Natural killer cell (primary cell): ENCODE results near the gene ANXA2. TPM values are rescaled to one million over a fixed set of nuclear protein-coding genes. Genes with fewer than 3 reads are reported as not detected.
A peak's percentile ranks its signal among the peaks of the same experiment; 100 is the strongest.
"Not testable (repeated sequence)": the region's sequence is repeated elsewhere in the genome, so short reads cannot be mapped to it uniquely, and the experiment has no call there.

Experiments used
- ATAC-seq, 3 donors: fragments of 150-1000 bp in 2 of 3; fragments of 200-7000 bp in 1 of 3; cut with Tn5 transposase; 1 replicate in 1 of 3; 2 replicates in 2 of 3; pipeline ENCODE4 v1.10.0; 2021; ENCODE audit warnings: mild to moderate bottlenecking in 2 of 3, moderate library complexity in 2 of 3
- DNase-seq, 2 donors: peaks; one replicate each; pipeline versions ENCODE4 v3.0.0 to v3.0.0-alpha.2; 2013 to 2021; ENCODE audit warnings: mixed read lengths in 1 of 2
- H3K27ac ChIP-seq: one replicate; pipeline ENCODE4 v1.5.1; 2013; ENCODE audit warnings: mild to moderate bottlenecking, low read length
- H3K27me3 ChIP-seq: one replicate; pipeline ENCODE4 v1.6.1; 2013; ENCODE audit warnings: low read length; ENCODE audit not compliant: control insufficient read depth, insufficient read depth
- H3K36me3 ChIP-seq: one replicate; pipeline ENCODE4 v1.6.1; 2013; ENCODE audit warnings: low read length; ENCODE audit not compliant: control insufficient read depth, insufficient read depth
- H3K4me1 ChIP-seq: one replicate; pipeline ENCODE4 v1.6.1; 2013; ENCODE audit warnings: low read length; ENCODE audit not compliant: control insufficient read depth, insufficient read depth
- H3K4me3 ChIP-seq: one replicate; pipeline ENCODE4 v1.5.1; 2013; ENCODE audit warnings: low read length
- H3K9me3 ChIP-seq: one replicate; pipeline ENCODE4 v1.6.1; 2013; ENCODE audit warnings: low read length; ENCODE audit not compliant: control insufficient read depth, insufficient read depth
- H3K27ac Mint-ChIP-seq, 2 donors: one replicate each; pipeline ENCODE4 v1.8.0; 2022; ENCODE audit warnings: mild to moderate bottlenecking in 2 of 2, mixed read lengths in 2 of 2, moderate library complexity in 1 of 2
- H3K27me3 Mint-ChIP-seq, 2 donors: one replicate each; pipeline ENCODE4 v1.8.0; 2022; ENCODE audit warnings: low read depth in 2 of 2, mixed read lengths in 2 of 2
- H3K36me3 Mint-ChIP-seq: one replicate; pipeline ENCODE4 v1.8.0; 2022; ENCODE audit warnings: mixed read lengths
- H3K4me1 Mint-ChIP-seq, 2 donors: one replicate each; pipeline ENCODE4 v1.8.0; 2022; ENCODE audit warnings: mixed read lengths in 2 of 2
- H3K4me3 Mint-ChIP-seq: one replicate; pipeline ENCODE4 v1.8.0; 2022; ENCODE audit warnings: mild to moderate bottlenecking, moderate library complexity, mixed read lengths
- H3K9me3 Mint-ChIP-seq, 2 donors: one replicate each; pipeline ENCODE4 v1.8.0; 2022; ENCODE audit warnings: mixed read lengths in 2 of 2
- CTCF ChIP-seq: fragments of 200-600 bp; IDR thresholded peaks from one replicate; pipeline ENCODE4 v1.8.0; 2022; ENCODE audit warnings: antibody characterized with exemption
- WGBS: methylation state at CpG from one replicate; pipeline ENCODE4 v1.1.7; 2013; ENCODE audit warnings: missing lambda C conversion rate; ENCODE audit not compliant: insufficient coverage; 5-methylcytosine and 5-hydroxymethylcytosine counted together
- intact Hi-C: fragments of 100-400 bp; cut with micrococcal nuclease; formaldehyde crosslinking; loops from one replicate; pipeline ENCODE4 v1.14.2; 2022
- total RNA-seq, 4 donors: library from RNA; stranded (reverse); fragments of 120-200 nt in 1 of 4; gene quantifications; one replicate each; pipeline versions ENCODE4 v1.2.3 to v1.2.4, GENCODE V29; 2013 to 2022

The ANXA2 gene
- total RNA-seq, 3 donors from 2014 or later (not counting 1 experiment from before 2014, with no cell fraction given) = 132 to 230 (median 155) TPM

DNA sequence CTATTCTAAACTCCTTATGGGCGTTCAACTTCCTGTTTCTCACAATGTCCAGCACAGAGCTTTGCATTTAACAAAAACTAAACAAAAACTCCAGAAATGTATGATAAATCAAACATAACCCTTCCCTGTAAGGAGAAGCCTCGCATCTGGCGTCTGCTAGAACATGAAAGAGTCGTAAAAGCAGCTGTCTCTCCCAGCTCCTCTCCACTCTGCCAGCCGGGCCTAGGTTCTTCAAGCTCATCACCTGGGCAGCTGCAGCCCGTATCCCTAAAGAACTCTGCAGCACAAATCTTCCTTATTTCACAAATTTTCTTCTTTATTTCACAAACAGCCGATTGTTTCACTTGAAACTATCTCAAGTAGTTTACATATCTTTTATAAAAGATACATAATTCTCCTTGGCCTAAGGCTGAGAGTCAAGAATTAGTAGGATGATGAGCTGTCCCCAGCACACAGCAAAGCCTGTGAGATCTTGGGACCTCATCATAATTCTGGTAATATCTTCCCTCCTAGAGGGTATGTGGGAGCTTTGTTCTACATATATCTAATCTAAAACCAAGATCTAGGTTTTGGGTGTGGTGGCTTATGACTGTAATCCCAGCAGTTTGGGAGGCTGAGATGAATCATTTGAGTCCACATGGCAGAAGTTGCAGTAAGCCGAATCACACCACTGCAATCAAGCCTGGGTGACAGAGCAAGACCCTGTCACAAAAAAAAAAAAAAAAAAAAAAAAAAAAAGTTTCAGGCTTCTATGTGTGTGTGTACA lies 35.3 kb downstream of the ANXA2 start:
- H3K36me3 ChIP-seq = peaks cover 41% of the 10 kb centered on the region
- H3K4me1 ChIP-seq = no peaks in the 10 kb centered on the region
- H3K4me3 ChIP-seq = no peak overlapping the region
- no peaks in the 10 kb centered on the region for H3K36me3 Mint-ChIP-seq
- TF ChIP-seq CTCF = no peak
- H3K9me3 Mint-ChIP-seq = no peaks in the 10 kb centered on the region
- WGBS = 72% methylated on average over 6 of the region's 8 CpGs
- H3K9me3 ChIP-seq = no peaks in the 10 kb centered on the region
- no peak overlapping the region for H3K27ac ChIP-seq
- no peaks in the 10 kb centered on the region for H3K27me3 Mint-ChIP-seq
- no peak for ATAC-seq
- H3K4me1 Mint-ChIP-seq = peaks cover 11 to 15% of the 10 kb centered on the region in 2 donors
- no peaks in the 10 kb centered on the region for H3K27me3 ChIP-seq
- H3K27ac Mint-ChIP-seq = peak overlapping the region; percentile 0 to 26
- H3K4me3 Mint-ChIP-seq = no peak overlapping the region
- DNase-seq = peak in 1 of 2 donors; percentile 8
- intact Hi-C loops = no loop called here

DNA sequence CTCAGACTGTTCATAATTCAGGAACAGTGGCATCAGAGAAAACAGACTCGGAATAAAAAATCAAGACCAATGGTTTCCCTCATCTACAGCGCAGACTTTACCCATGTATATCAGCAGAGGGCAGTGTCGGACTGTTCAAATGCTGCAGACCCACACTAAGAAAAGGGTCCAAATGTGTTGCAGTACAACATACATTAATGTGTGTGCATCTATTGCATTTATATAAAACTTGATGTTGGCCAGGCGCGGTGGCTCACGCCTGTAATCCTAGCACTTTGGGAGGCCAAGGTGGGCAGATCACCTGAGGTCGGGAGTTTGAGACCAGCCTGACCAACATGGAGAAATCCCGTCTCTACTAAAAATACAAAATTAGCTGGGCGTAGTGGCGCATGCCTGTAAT lies 38.0 kb downstream of the ANXA2 start:
- H3K9me3 Mint-ChIP-seq, H3K27me3 ChIP-seq, H3K4me1 ChIP-seq, H3K4me3 Mint-ChIP-seq, H3K27ac ChIP-seq, H3K27me3 Mint-ChIP-seq, H3K9me3 ChIP-seq, H3K27ac Mint-ChIP-seq, H3K4me3 ChIP-seq, H3K36me3 Mint-ChIP-seq: not testable (repeated sequence)
- ATAC-seq = peak; percentile 67 to 84 (median 84)
- DNase-seq = peak; percentile 20 to 83
- intact Hi-C loops = loop anchor here (1.0 to 5.0 kb wide), 3 partner anchors 85 to 558 kb away; no protein-coding TSS in a partner anchor
- WGBS = 57% methylated on average over 10 of the region's 10 CpGs
- peaks cover 66% of the 10 kb centered on the region for H3K36me3 ChIP-seq
- TF ChIP-seq CTCF = peak; percentile 72
- H3K4me1 Mint-ChIP-seq = peaks cover 11 to 15% of the 10 kb centered on the region in 2 donors

DNA sequence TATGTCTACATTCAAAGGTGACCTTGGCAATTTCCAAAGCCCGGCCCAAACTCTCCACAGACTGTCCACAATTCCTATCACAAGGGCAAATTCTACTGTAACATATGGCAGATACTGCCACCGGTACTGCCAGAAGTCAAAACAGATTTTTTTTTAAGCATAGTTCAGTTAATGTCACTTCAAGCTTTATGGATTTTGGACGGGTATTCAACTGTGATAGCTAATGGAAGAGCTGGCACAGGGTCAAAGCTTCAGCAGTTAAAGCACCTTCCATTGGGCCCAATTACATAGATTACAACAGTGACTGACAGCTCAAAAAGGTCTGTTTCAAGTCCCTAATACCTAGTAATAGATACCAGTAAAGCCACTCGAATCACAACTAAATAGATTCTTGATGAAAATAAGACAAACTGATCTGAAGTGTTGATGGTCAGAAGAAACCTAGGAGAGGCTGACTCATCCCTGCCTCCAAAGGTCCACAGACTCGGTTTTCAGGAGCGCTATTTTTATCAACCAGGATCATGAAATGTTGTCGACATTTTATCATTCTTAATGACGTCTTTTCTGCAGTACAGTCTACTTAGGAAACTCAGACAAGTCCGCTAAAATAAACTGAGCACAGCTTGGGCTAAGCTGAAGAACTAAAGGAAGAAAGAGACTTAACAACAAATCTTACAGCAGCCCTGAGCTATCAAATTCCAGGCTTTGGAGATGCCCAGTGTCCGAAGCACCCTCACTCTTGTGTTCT lies 38.7 kb downstream of the ANXA2 start:
- H3K27me3 ChIP-seq = no peaks in the 10 kb centered on the region
- H3K27me3 Mint-ChIP-seq = no peaks in the 10 kb centered on the region
- no peak overlapping the region for H3K4me3 ChIP-seq
- WGBS = 90% methylated on average over 10 of the region's 10 CpGs
- H3K27ac ChIP-seq = no peak overlapping the region
- intact Hi-C loops = loop anchor here (1.0 to 5.0 kb wide), 3 partner anchors 86 to 558 kb away; no protein-coding TSS in a partner anchor
- TF ChIP-seq CTCF = no peak
- ATAC-seq (no peak), DNase-seq (no peak)
- no peaks in the 10 kb centered on the region for H3K36me3 Mint-ChIP-seq
- no peaks in the 10 kb centered on the region for H3K9me3 ChIP-seq
- H3K36me3 ChIP-seq = peaks cover 69% of the 10 kb centered on the region
- no peak overlapping the region for H3K27ac Mint-ChIP-seq
- no peaks in the 10 kb centered on the region for H3K9me3 Mint-ChIP-seq
- peaks cover 11 to 15% of the 10 kb centered on the region in 2 donors for H3K4me1 Mint-ChIP-seq
- no peak overlapping the region for H3K4me3 Mint-ChIP-seq
- H3K4me1 ChIP-seq = no peaks in the 10 kb centered on the region
